ENCODE results near the gene COA7. TPM values are rescaled to one million over a fixed set of nuclear protein-coding genes. Genes with fewer than 3 reads are reported as not detected.

COA7 gene
- total RNA-seq, 1 experiment from 2014 or later: 16.9 TPM

Other genes with a start within 250 kb of the COA7 start
- 10.9 and 60.2 TPM in 2 replicates for gene TUT4, start 145.3 kb downstream of the COA7 start, total RNA-seq (2014; rRNA removed; shearing (Covaris generic); ENCODE audit: low replicate concordance)
- gene GPX7, start 96.0 kb downstream of the COA7 start, total RNA-seq (2014; rRNA removed; shearing (Covaris generic); ENCODE audit: low replicate concordance): 21.2 and 22.5 TPM in 2 replicates
- gene SHISAL2A, start 65.2 kb downstream of the COA7 start, total RNA-seq (2014; rRNA removed; shearing (Covaris generic); ENCODE audit: low replicate concordance): not detected in 2 replicates
- 9.9 and 15.8 TPM in 2 replicates for gene ZYG11B, start 28.1 kb upstream of the COA7 start, total RNA-seq (2014; rRNA removed; shearing (Covaris generic); ENCODE audit: low replicate concordance)
- gene ZYG11A, start 144.4 kb upstream of the COA7 start, total RNA-seq (2014; rRNA removed; shearing (Covaris generic); ENCODE audit: low replicate concordance): 6.3 and 7.3 TPM in 2 replicates
- 11.8 and 28.2 TPM in 2 replicates for gene ECHDC2, start 223.4 kb upstream of the COA7 start, total RNA-seq (2014; rRNA removed; shearing (Covaris generic); ENCODE audit: low replicate concordance)
- gene SCP2, start 228.9 kb upstream of the COA7 start, total RNA-seq (2014; rRNA removed; shearing (Covaris generic); ENCODE audit: low replicate concordance): 74.0 and 115 TPM in 2 replicates

All from MG63 (cell line).